OCI-LY1 (cell line): Measurements from ENCODE around the gene CAMTA1.

ENCODE experiments used
- CTCF ChIP-seq: fragments of 200-600 bp; sonication (generic), shearing (Covaris generic); IDR thresholded peaks from 2 replicates; pipeline ENCODE4 v1.5.1; 2017; ENCODE audit warnings: mild to moderate bottlenecking, antibody characterized with exemption, low read length, moderate library complexity, mixed read lengths
- EZH2 ChIP-seq: fragments of 200-600 bp; sonication (generic), shearing (Covaris generic); IDR thresholded peaks from 2 replicates; pipeline ENCODE4 v1.8.0; 2017; ENCODE audit warnings: borderline replicate concordance, mixed run types, mild to moderate bottlenecking, antibody characterized with exemption, low read length, moderate library complexity, mixed read lengths

DNA sequence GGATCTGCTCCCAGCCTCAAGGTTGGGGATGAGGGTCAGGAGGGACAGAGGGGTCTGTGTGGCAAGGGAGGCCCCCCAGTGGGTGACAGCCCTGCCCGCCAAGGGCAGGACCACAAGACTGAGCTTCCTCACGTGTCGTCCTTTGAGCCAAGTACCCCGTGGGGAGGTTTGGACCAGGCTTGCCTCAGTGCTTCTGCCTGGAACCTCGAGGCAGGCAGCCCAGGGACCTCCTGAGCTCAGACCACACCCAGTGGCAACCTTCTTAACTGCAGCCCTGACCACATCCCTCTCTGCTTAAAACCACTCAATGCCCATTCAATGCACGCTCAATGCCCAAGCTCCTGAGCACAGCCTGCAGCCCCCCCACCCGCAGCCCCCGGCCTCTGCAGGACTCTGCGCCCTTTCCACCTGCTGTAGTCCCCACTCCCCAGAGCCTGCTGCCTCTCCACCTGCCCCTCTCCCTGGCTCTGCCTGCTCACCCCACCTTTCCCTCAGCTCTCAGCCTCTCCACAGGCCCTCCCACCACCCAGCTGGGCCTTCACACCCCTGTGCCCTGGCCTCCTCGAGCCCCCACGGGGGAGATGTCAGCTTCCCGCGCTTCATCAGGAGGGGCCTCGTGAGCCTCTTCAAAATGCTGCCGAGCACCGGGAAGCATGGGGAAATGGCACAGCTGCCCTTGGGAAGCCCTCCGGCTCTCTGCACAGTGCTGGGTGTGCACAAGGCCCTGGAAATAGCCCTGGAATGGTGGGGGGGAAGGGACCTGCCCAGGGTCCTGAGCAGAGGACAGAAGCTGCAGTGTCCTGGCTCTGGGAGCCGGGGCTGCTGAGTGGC, 856.5 kb downstream of the CAMTA1 start:
- TF ChIP-seq CTCF, result no peak
- TF ChIP-seq EZH2, result no peak
